GM23338 (cell line): ENCODE data around the gene JMJD1C. TPM values are rescaled to one million over a fixed set of nuclear protein-coding genes. Genes with fewer than 3 reads are reported as not detected.
"Not testable (repeated sequence)": the region's sequence is repeated elsewhere in the genome, so short reads cannot be mapped to it uniquely, and the experiment has no call there.

ENCODE experiments used
- ATAC-seq: fragments of 200-7000 bp; cut with Tn5 transposase; 3 replicates; pipeline ENCODE4 v1.9.1; 2020
- DNase-seq: peaks from one replicate; pipeline ENCODE4 v3.0.0-alpha.2; 2015; ENCODE audit warnings: low spot score
- H2AFZ ChIP-seq: fragments of 200-600 bp; sonication (generic); 2 replicates; pipeline ENCODE4 v1.8.0; 2016; ENCODE audit warnings: antibody characterized with exemption, mild to moderate bottlenecking, moderate library complexity
- H3F3A ChIP-seq: fragments of 200-600 bp; sonication (generic); replicated peaks from 2 replicates; pipeline ENCODE4 v1.8.0; 2017; ENCODE audit warnings: antibody characterized with exemption, mixed run types, low read depth
- H3K27ac ChIP-seq: fragments of 200-600 bp; sonication (generic); 2 replicates; pipeline ENCODE4 v1.6.1; 2016; ENCODE audit warnings: low read depth
- H3K27me3 ChIP-seq: fragments of 200-600 bp; sonication (generic); 2 replicates; pipeline ENCODE4 v1.8.0; 2016; ENCODE audit warnings: mild to moderate bottlenecking, mixed run types, moderate library complexity; ENCODE audit not compliant: insufficient read depth
- H3K36me3 ChIP-seq: fragments of 200-600 bp; sonication (generic); 2 replicates; pipeline ENCODE4 v1.8.0; 2016; ENCODE audit warnings: mild to moderate bottlenecking; ENCODE audit not compliant: insufficient read depth
- H3K4me1 ChIP-seq: fragments of 200-600 bp; sonication (generic); 2 replicates; pipeline ENCODE4 v1.8.0; 2016; ENCODE audit warnings: mild to moderate bottlenecking, moderate library complexity; ENCODE audit not compliant: insufficient read depth
- H3K4me2 ChIP-seq: fragments of 200-600 bp; sonication (generic); 2 replicates; pipeline ENCODE4 v1.7.1; 2017; ENCODE audit warnings: mixed run types
- H3K4me3 ChIP-seq: fragments of 200-600 bp; sonication (generic); 2 replicates; pipeline ENCODE4 v1.6.1; 2016; ENCODE audit warnings: mixed run types
- H3K79me2 ChIP-seq: fragments of 200-600 bp; sonication (generic); replicated peaks from 2 replicates; pipeline ENCODE4 v1.8.0; 2017; ENCODE audit warnings: mild to moderate bottlenecking; ENCODE audit not compliant: insufficient read depth
- H3K9me2 ChIP-seq: fragments of 200-600 bp; sonication (generic); 2 replicates; pipeline ENCODE4 v1.8.0; 2017; ENCODE audit not compliant: insufficient read depth
- H4K20me1 ChIP-seq: fragments of 200-600 bp; sonication (generic); replicated peaks from 2 replicates; pipeline ENCODE4 v1.8.0; 2017; ENCODE audit warnings: mild to moderate bottlenecking; ENCODE audit not compliant: insufficient read depth
- H3K27ac Mint-ChIP-seq: 2 replicates; pipeline ENCODE4 v1.8.0; 2020; ENCODE audit warnings: inconsistent platforms, mild to moderate bottlenecking, moderate library complexity, mixed read lengths
- H3K27me3 Mint-ChIP-seq: 3 replicates; pipeline ENCODE4 v1.8.0; 2022; ENCODE audit warnings: low read depth, mild to moderate bottlenecking, moderate library complexity, mixed read lengths, inconsistent platforms; ENCODE audit not compliant: insufficient read depth, poor library complexity
- H3K36me3 Mint-ChIP-seq: 3 replicates; pipeline ENCODE4 v1.8.0; 2021; ENCODE audit warnings: low read depth, mild to moderate bottlenecking, inconsistent platforms, moderate library complexity, mixed read lengths
- H3K4me1 Mint-ChIP-seq: 3 replicates; pipeline ENCODE4 v1.8.0; 2020; ENCODE audit warnings: mild to moderate bottlenecking, inconsistent platforms, mixed read lengths
- H3K4me3 Mint-ChIP-seq: 3 replicates; pipeline ENCODE4 v1.8.0; 2021; ENCODE audit warnings: moderate library complexity, mild to moderate bottlenecking, inconsistent platforms, mixed read lengths
- H3K9me3 Mint-ChIP-seq: 3 replicates; pipeline ENCODE4 v1.8.0; 2020; ENCODE audit warnings: moderate library complexity, mild to moderate bottlenecking, inconsistent platforms, mixed read lengths
- CREB1 ChIP-seq: fragments of 250-450 bp; sonication (Bioruptor Pico); IDR thresholded peaks from 2 replicates; pipeline ENCODE4 v1.5.0; 2020; ENCODE audit warnings: low read depth, mild to moderate bottlenecking, moderate library complexity
- ETS1 ChIP-seq: IDR thresholded peaks from 2 replicates; pipeline ENCODE4 v1.6.1; 2016; ENCODE audit warnings: antibody characterized with exemption
- EZH2 ChIP-seq: fragments of 200-600 bp; sonication (generic); IDR thresholded peaks from one replicate; pipeline ENCODE4 v1.8.0; 2017; ENCODE audit warnings: antibody characterized with exemption, mild to moderate bottlenecking, low read depth; ENCODE audit not compliant: unreplicated experiment
- EZH2phosphoT487 ChIP-seq: fragments of 200-600 bp; sonication (generic); IDR thresholded peaks from one replicate; pipeline ENCODE4 v1.8.1; 2018; ENCODE audit warnings: antibody characterized with exemption; ENCODE audit not compliant: unreplicated experiment
- JUNB ChIP-seq: IDR thresholded peaks from one replicate; pipeline ENCODE4 v1.6.1; 2016; ENCODE audit warnings: antibody characterized with exemption; ENCODE audit not compliant: unreplicated experiment
- NANOG ChIP-seq: IDR thresholded peaks from 2 replicates; pipeline ENCODE4 v1.6.1; 2016; ENCODE audit warnings: antibody characterized with exemption, borderline replicate concordance
- POLR2AphosphoS5 ChIP-seq: IDR thresholded peaks from 2 replicates; pipeline ENCODE4 v1.6.1; 2016; ENCODE audit warnings: antibody characterized with exemption, low read depth
- REST ChIP-seq: IDR thresholded peaks from one replicate; pipeline ENCODE4 v1.6.1; 2018; ENCODE audit warnings: antibody characterized with exemption; ENCODE audit not compliant: unreplicated experiment
- STAT1 ChIP-seq: IDR thresholded peaks from one replicate; pipeline ENCODE4 v1.6.1; 2016; ENCODE audit warnings: antibody characterized with exemption; ENCODE audit not compliant: unreplicated experiment
- ZNF114 ChIP-seq: fragments of 250-450 bp; sonication (Bioruptor Pico); IDR thresholded peaks from 2 replicates; pipeline ENCODE4 v1.5.0; 2020; ENCODE audit warnings: mild to moderate bottlenecking, moderate library complexity
- ZNF331 ChIP-seq: fragments of 250-450 bp; sonication (Bioruptor Pico); IDR thresholded peaks from 2 replicates; pipeline ENCODE4 v1.5.0; 2020; ENCODE audit warnings: low read depth, mild to moderate bottlenecking, moderate library complexity
- polyA plus RNA-seq: library from polyadenylated mRNA; unstranded; fragments of >200 nt; fragmentation: Nextera tagmentation; extraction: Ambion mirVana; gene quantifications from 2 replicates; pipeline ENCODE4 v1.2.1, GENCODE V29; 2016
- total RNA-seq: library from RNA; depleted of rRNA; stranded (reverse); fragments of >200 nt; shearing (Covaris generic); gene quantifications from 2 replicates; pipeline ENCODE4 v1.2.3, GENCODE V29; 2014

The JMJD1C gene
- total and polyA plus RNA-seq, 2 experiments from 2014 or later, result 333 to 435 TPM

GRCh38 chr10:63286340-63286739 lies 179.4 kb downstream of the JMJD1C start (continued):
- no peak for TF ChIP-seq ETS1
- no peak for TF ChIP-seq EZH2phosphoT487
- no peak for TF ChIP-seq ZNF331 (CRISPR knock-in tag)
- TF ChIP-seq POLR2AphosphoS5, result no peak

- not testable (repeated sequence) for H3K36me3 Mint-ChIP-seq, H3K27me3 Mint-ChIP-seq, H3K36me3 ChIP-seq, H3K4me1 Mint-ChIP-seq, H3K27me3 ChIP-seq, H3K27ac Mint-ChIP-seq, H3K9me3 Mint-ChIP-seq, ATAC-seq, H4K20me1 ChIP-seq, H3K9me2 ChIP-seq, H3F3A ChIP-seq, H3K4me3 ChIP-seq, H2AFZ ChIP-seq, DNase-seq, H3K4me3 Mint-ChIP-seq, H3K27ac ChIP-seq, H3K4me2 ChIP-seq
- Histone ChIP-seq H3K79me2 (peaks cover 64% of the 10 kb centered on the region), H3K4me1 (peaks cover 15% of the 10 kb centered on the region)
These were observed 181.9 kb downstream of the JMJD1C start for GRCh38 chr10:63283901-63284300.

- no peaks in the 10 kb centered on the region for H3K27me3 ChIP-seq
- H3K4me3 Mint-ChIP-seq, result no peak overlapping the region
- no peak overlapping the region; the same call in 1 of the 2 replicates for H3K27ac ChIP-seq
- H3K4me3 ChIP-seq, result no peak overlapping the region
- no peaks in the 10 kb centered on the region for H3K27me3 Mint-ChIP-seq
- no peaks in the 10 kb centered on the region for H3K36me3 Mint-ChIP-seq
- H3K4me1 Mint-ChIP-seq, result peaks cover 9% of the 10 kb centered on the region
- H3F3A ChIP-seq, result no peaks in the 10 kb centered on the region
- no peak overlapping the region for H3K27ac Mint-ChIP-seq
- H3K36me3 ChIP-seq, result no peaks in the 10 kb centered on the region
- DNase-seq (no peak), ATAC-seq (no peak)
- H4K20me1 ChIP-seq, result no peaks in the 10 kb centered on the region
- no peak overlapping the region for H3K4me2 ChIP-seq
- no peak overlapping the region for H2AFZ ChIP-seq
- peaks cover 15% of the 10 kb centered on the region for H3K4me1 ChIP-seq
- H3K9me2 ChIP-seq, result no peaks in the 10 kb centered on the region
- no peaks in the 10 kb centered on the region for H3K9me3 Mint-ChIP-seq
- peaks cover 58% of the 10 kb centered on the region for H3K79me2 ChIP-seq
- TF ChIP-seq ZNF114 (CRISPR knock-in tag) (no peak), EZH2phosphoT487 (no peak), STAT1 (no peak), ZNF331 (CRISPR knock-in tag) (no peak), CREB1 (no peak), REST (no peak), NANOG (no peak), JUNB (no peak), POLR2AphosphoS5 (no peak), EZH2 (no peak)
These were observed 182.7 kb downstream of the JMJD1C start for GRCh38 chr10:63283093-63283492.
